Measurements from ENCODE around the gene RPS15. TPM values are rescaled to one million over a fixed set of nuclear protein-coding genes. Genes with fewer than 3 reads are reported as not detected.

RPS15 gene
- total and polyA plus RNA-seq, 10 of the 15 experiments (the other 5 are each of a cell fraction or from before 2014, with no cell fraction given) = 559 to 3,158 (median 1,413) TPM

DNA sequence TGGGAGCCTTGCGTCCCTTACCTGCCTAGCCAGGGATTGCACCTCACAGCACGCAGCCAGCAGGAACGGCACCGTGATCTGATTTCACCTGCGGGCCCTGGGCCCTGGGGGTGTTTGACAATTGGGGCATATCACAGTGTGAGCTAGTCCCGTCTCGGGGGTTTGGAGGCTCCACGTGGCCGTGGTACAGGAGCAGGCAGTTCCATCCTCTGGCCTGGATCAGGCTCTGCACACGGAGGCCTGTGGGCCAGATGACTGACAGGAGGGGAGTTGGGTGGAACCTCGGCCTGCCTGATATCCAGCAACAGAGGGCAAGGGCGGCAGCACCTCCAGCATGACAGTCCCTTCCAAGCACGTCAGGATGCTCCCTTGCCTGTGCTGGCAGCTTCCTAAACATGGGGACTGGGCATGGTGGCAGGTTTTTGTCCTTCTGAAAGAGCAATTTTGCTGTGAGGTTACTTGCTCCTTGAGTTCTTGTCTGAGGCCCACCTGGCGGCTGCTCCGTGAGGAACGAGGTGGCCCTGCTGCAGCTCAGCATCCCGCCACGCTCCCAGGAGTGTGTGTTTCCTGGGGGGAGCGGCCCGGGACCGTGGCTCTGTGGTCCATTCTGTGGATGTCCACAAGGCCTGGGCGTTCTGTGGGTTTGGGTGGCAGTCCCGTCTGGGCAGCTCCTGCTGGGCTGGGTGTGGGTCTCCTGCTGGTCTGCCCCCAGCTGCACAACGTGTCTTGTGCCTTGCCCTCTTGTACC lies 6.3 kb upstream of the RPS15 start:
- 91% methylated on average over 24 of the region's 24 CpGs for WGBS (ENCODE audit: insufficient coverage, insufficient replicate concordance, low lambda C conversion rate, missing lambda C conversion rate)
- ChIA-PET RAD21 (ENCODE audit: unreplicated experiment) (no interaction called here), POLR2A (no interaction called here), CTCF (no interaction called here), SMC1A (ENCODE audit: uncharacterized antibody, unreplicated experiment) (no interaction called here)
- intact Hi-C loops (cut with micrococcal nuclease; ENCODE audit: unreplicated experiment) = no loop called here
- BruUV-seq (replicated peaks) = no TSS peak
- TF ChIP-seq POLR2A (IDR thresholded peaks at IDR 0.05; ENCODE audit: low read depth, low read length) (peak; percentile 44; the same call in 1 of the 2 replicates), FOXK2 (IDR thresholded peaks at IDR 0.05) (no peak), SUZ12 (IDR thresholded peaks at IDR 0.05; ENCODE audit: unreplicated experiment) (no peak), MEF2A (IDR thresholded peaks at IDR 0.05; ENCODE audit: insufficient read depth, low read depth, low read length) (no peak)
- TF ChIP-seq, protein P1, sequence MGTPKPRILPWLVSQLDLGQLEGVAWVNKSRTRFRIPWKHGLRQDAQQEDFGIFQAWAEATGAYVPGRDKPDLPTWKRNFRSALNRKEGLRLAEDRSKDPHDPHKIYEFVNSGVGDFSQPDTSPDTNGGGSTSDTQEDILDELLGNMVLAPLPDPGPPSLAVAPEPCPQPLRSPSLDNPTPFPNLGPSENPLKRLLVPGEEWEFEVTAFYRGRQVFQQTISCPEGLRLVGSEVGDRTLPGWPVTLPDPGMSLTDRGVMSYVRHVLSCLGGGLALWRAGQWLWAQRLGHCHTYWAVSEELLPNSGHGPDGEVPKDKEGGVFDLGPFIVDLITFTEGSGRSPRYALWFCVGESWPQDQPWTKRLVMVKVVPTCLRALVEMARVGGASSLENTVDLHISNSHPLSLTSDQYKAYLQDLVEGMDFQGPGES (IDR thresholded peaks at IDR 0.05) = no peak
- TF ChIP-seq, protein P2, sequence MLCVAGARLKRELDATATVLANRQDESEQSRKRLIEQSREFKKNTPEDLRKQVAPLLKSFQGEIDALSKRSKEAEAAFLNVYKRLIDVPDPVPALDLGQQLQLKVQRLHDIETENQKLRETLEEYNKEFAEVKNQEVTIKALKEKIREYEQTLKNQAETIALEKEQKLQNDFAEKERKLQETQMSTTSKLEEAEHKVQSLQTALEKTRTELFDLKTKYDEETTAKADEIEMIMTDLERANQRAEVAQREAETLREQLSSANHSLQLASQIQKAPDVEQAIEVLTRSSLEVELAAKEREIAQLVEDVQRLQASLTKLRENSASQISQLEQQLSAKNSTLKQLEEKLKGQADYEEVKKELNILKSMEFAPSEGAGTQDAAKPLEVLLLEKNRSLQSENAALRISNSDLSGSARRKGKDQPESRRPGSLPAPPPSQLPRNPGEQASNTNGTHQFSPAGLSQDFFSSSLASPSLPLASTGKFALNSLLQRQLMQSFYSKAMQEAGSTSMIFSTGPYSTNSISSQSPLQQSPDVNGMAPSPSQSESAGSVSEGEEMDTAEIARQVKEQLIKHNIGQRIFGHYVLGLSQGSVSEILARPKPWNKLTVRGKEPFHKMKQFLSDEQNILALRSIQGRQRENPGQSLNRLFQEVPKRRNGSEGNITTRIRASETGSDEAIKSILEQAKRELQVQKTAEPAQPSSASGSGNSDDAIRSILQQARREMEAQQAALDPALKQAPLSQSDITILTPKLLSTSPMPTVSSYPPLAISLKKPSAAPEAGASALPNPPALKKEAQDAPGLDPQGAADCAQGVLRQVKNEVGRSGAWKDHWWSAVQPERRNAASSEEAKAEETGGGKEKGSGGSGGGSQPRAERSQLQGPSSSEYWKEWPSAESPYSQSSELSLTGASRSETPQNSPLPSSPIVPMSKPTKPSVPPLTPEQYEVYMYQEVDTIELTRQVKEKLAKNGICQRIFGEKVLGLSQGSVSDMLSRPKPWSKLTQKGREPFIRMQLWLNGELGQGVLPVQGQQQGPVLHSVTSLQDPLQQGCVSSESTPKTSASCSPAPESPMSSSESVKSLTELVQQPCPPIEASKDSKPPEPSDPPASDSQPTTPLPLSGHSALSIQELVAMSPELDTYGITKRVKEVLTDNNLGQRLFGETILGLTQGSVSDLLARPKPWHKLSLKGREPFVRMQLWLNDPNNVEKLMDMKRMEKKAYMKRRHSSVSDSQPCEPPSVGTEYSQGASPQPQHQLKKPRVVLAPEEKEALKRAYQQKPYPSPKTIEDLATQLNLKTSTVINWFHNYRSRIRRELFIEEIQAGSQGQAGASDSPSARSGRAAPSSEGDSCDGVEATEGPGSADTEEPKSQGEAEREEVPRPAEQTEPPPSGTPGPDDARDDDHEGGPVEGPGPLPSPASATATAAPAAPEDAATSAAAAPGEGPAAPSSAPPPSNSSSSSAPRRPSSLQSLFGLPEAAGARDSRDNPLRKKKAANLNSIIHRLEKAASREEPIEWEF (IDR thresholded peaks at IDR 0.05; ENCODE audit: insufficient replicate concordance, low read depth, low read length) = no peak
- Histone ChIP-seq H3K4me3 (no peak overlapping the region), H3K79me2 (ENCODE audit: control insufficient read depth, insufficient read depth, low read length) (no peaks in the 10 kb centered on the region), H3K9me3 (replicated peaks; ENCODE audit: control insufficient read depth, insufficient read depth, low read length) (no peaks in the 10 kb centered on the region), H3K9ac (ENCODE audit: control insufficient read depth, insufficient read depth, low read length) (no peak overlapping the region), H3K4me2 (ENCODE audit: control insufficient read depth, insufficient read depth) (no peak overlapping the region), H3K36me3 (ENCODE audit: control insufficient read depth in 2 of 2, insufficient read depth in 2 of 2, low read length in 1 of 2) (peaks cover 13 to 41% of the 10 kb centered on the region in 2 experiments), H4K20me1 (ENCODE audit: control insufficient read depth, insufficient read depth) (no peaks in the 10 kb centered on the region), H3K27ac (ENCODE audit: control insufficient read depth, insufficient read depth) (no peak overlapping the region), H2AFZ (ENCODE audit: control insufficient read depth, low read depth, low read length) (no peak overlapping the region), H3K4me1 (ENCODE audit: control insufficient read depth, insufficient read depth, low read length) (no peaks in the 10 kb centered on the region), H3K27me3 (replicated peaks in 1 of 2; ENCODE audit: control insufficient read depth in 2 of 2, insufficient read depth in 2 of 2, low read length in 1 of 2) (no peaks in the 10 kb centered on the region)
- no peak for DNase-seq (ENCODE audit: low read depth, low spot score)
- no peak for ATAC-seq
- FAIRE-seq = no peak
- in situ Hi-C loops (cut with MboI) = no loop called here
